H9 (cell line): Measurements from ENCODE around the gene PRRX1. TPM values are rescaled to one million over a fixed set of nuclear protein-coding genes. Genes with fewer than 3 reads are reported as not detected.

Experiments used
- DNase-seq: peaks from one replicate; pipeline ENCODE4 v3.0.0-alpha.2; 2017
- H2AFZ ChIP-seq: one replicate; pipeline ENCODE4 v1.6.1; 2013; ENCODE audit warnings: mild to moderate bottlenecking, low read length, control low read depth, moderate library complexity
- H2AK5ac ChIP-seq: 2 replicates; pipeline ENCODE4 v1.6.1; 2013; ENCODE audit warnings: low read length, control low read depth, mixed read lengths; ENCODE audit not compliant: insufficient read length
- H2BK120ac ChIP-seq: one replicate; pipeline ENCODE4 v1.6.1; 2013; ENCODE audit warnings: low read depth, mild to moderate bottlenecking, low read length, control low read depth, inconsistent platforms; ENCODE audit not compliant: poor library complexity, severe bottlenecking
- H2BK12ac ChIP-seq: 2 replicates; pipeline ENCODE4 v1.6.1; 2013; ENCODE audit warnings: low read length, control low read depth, mixed read lengths, low read depth; ENCODE audit not compliant: insufficient read length
- H2BK15ac ChIP-seq: 2 replicates; pipeline ENCODE4 v1.6.1; 2013; ENCODE audit warnings: low read depth, low read length, control low read depth
- H2BK20ac ChIP-seq: one replicate; pipeline ENCODE4 v1.6.1; 2013; ENCODE audit warnings: low read depth, mild to moderate bottlenecking, low read length, control low read depth, inconsistent platforms; ENCODE audit not compliant: poor library complexity, severe bottlenecking
- H2BK5ac ChIP-seq: 2 replicates; pipeline ENCODE4 v1.6.1; 2013; ENCODE audit warnings: low read length, control low read depth, mixed read lengths; ENCODE audit not compliant: insufficient read length
- H3K14ac ChIP-seq: 2 replicates; pipeline ENCODE4 v1.6.1; 2013; ENCODE audit warnings: low read length, control low read depth; ENCODE audit not compliant: insufficient read depth
- H3K18ac ChIP-seq: 2 replicates; pipeline ENCODE4 v1.6.1; 2013; ENCODE audit warnings: low read depth, mild to moderate bottlenecking, mixed read lengths, low read length, control low read depth; ENCODE audit not compliant: insufficient read length
- H3K23ac ChIP-seq: 2 replicates; pipeline ENCODE4 v1.6.1; 2013; ENCODE audit warnings: low read length, control low read depth, mixed read lengths, low read depth; ENCODE audit not compliant: insufficient read length
- H3K23me2 ChIP-seq: 2 replicates; pipeline ENCODE4 v1.6.1; 2013; ENCODE audit warnings: low read depth, mild to moderate bottlenecking, mixed read lengths, low read length, control low read depth; ENCODE audit not compliant: insufficient read length, poor library complexity, severe bottlenecking
- H3K27ac ChIP-seq: 2 replicates; pipeline ENCODE4 v1.5.1; 2013; ENCODE audit warnings: low read length, control low read depth, mixed read lengths, low read depth; ENCODE audit not compliant: insufficient read length
- H3K27me3 ChIP-seq: 2 replicates; pipeline ENCODE4 v1.6.1; 2013; ENCODE audit warnings: low read length, control low read depth, inconsistent platforms; ENCODE audit not compliant: insufficient read depth
- H3K4ac ChIP-seq: 2 replicates; pipeline ENCODE4 v1.6.1; 2013; ENCODE audit warnings: low read depth, mild to moderate bottlenecking, control low read depth, inconsistent platforms, low read length, moderate library complexity
- H3K4me1 ChIP-seq: 2 replicates; pipeline ENCODE4 v1.6.1; 2013; ENCODE audit warnings: low read length, control low read depth, inconsistent platforms; ENCODE audit not compliant: insufficient read depth
- H3K4me2 ChIP-seq: 2 replicates; pipeline ENCODE4 v1.6.1; 2013; ENCODE audit warnings: low read length, control low read depth, mixed read lengths; ENCODE audit not compliant: insufficient read length, insufficient read depth
- H3K56ac ChIP-seq: 2 replicates; pipeline ENCODE4 v1.6.1; 2013; ENCODE audit warnings: low read depth, mild to moderate bottlenecking, mixed read lengths, low read length, control low read depth; ENCODE audit not compliant: insufficient read length
- H3K79me1 ChIP-seq: 2 replicates; pipeline ENCODE4 v1.6.1; 2013; ENCODE audit warnings: low read depth, mild to moderate bottlenecking, moderate library complexity, low read length, control low read depth, inconsistent platforms; ENCODE audit not compliant: insufficient read depth, poor library complexity, severe bottlenecking
- H3K79me2 ChIP-seq: 2 replicates; pipeline ENCODE4 v1.6.1; 2013; ENCODE audit warnings: low read length, control low read depth, inconsistent platforms; ENCODE audit not compliant: insufficient read depth
- H3K9ac ChIP-seq: 2 replicates; pipeline ENCODE4 v1.6.1; 2013; ENCODE audit warnings: low read length, control low read depth, mixed read lengths; ENCODE audit not compliant: insufficient read length; ENCODE audit errors: extremely low read depth
- H3K9me3 ChIP-seq: one replicate; pipeline ENCODE4 v1.6.1; 2013; ENCODE audit warnings: low read depth, low read length, inconsistent platforms; ENCODE audit not compliant: control insufficient read depth
- H3T11ph ChIP-seq: one replicate; pipeline ENCODE4 v1.6.1; 2013; ENCODE audit warnings: mild to moderate bottlenecking, low read length, control low read depth, inconsistent platforms
- H4K20me1 ChIP-seq: one replicate; pipeline ENCODE4 v1.6.1; 2013; ENCODE audit not compliant: control insufficient read depth, insufficient read length, insufficient read depth
- H4K5ac ChIP-seq: 2 replicates; pipeline ENCODE4 v1.6.1; 2013; ENCODE audit warnings: low read depth, mild to moderate bottlenecking, mixed read lengths, low read length, control low read depth; ENCODE audit not compliant: insufficient read length
- H4K8ac ChIP-seq: replicated peaks from 2 replicates; pipeline ENCODE4 v1.6.1; 2013; ENCODE audit warnings: low read length, control low read depth, mixed read lengths, low read depth; ENCODE audit not compliant: insufficient read length
- H4K91ac ChIP-seq: 2 replicates; pipeline ENCODE4 v1.6.1; 2013; ENCODE audit warnings: low read depth, mild to moderate bottlenecking, moderate library complexity, mixed read lengths, low read length, control low read depth; ENCODE audit not compliant: insufficient read length
- H3K27ac Mint-ChIP-seq, 3 experiments: 2 replicates in 2 of 3; 3 replicates in 1 of 3; pipeline ENCODE4 v1.8.0; 2020 to 2021; ENCODE audit warnings: mixed read lengths in 3 of 3, mild to moderate bottlenecking in 1 of 3, moderate library complexity in 1 of 3
- H3K27me3 Mint-ChIP-seq: 2 replicates; pipeline ENCODE4 v1.8.0; 2021; ENCODE audit warnings: low read depth, mild to moderate bottlenecking, moderate library complexity, mixed read lengths
- H3K36me3 Mint-ChIP-seq, 3 experiments: 2 replicates in 2 of 3; 3 replicates in 1 of 3; pipeline ENCODE4 v1.8.0; 2020 to 2021; ENCODE audit warnings: low read depth in 3 of 3, mixed read lengths in 3 of 3; ENCODE audit not compliant: insufficient read depth in 1 of 3
- H3K4me1 Mint-ChIP-seq, 2 experiments: 2 replicates each; pipeline ENCODE4 v1.8.0; 2020; ENCODE audit warnings: mixed read lengths in 2 of 2
- H3K4me3 Mint-ChIP-seq, 2 experiments: 2 replicates in 1 of 2; 3 replicates in 1 of 2; pipeline ENCODE4 v1.8.0; 2020 to 2021; ENCODE audit warnings: mild to moderate bottlenecking in 2 of 2, mixed read lengths in 2 of 2, moderate library complexity in 1 of 2
- H3K9me3 Mint-ChIP-seq, 2 experiments: 2 replicates in 1 of 2; 3 replicates in 1 of 2; pipeline ENCODE4 v1.8.0; 2020; ENCODE audit warnings: mild to moderate bottlenecking in 2 of 2, mixed read lengths in 2 of 2, moderate library complexity in 1 of 2
- WGBS: extraction: QIAGEN DNeasy Blood & Tissue Kit; methylation state at CpG from one replicate; pipeline ENCODE4 v1.1.7; 2013; ENCODE audit warnings: missing lambda C conversion rate, low lambda C conversion rate, mixed read lengths; ENCODE audit not compliant: insufficient read length; ENCODE audit errors: extremely low coverage; 5-methylcytosine and 5-hydroxymethylcytosine counted together
- total RNA-seq: library from RNA; stranded (reverse); gene quantifications from 2 replicates; pipeline ENCODE4 v1.2.1, GENCODE V29; 2021
- TF ChIP-seq, protein P1 (sequence below): fragments of 200-600 bp; sonication (generic); conservative IDR thresholded peaks from 3 replicates; pipeline ENCODE4 v1.8.0; 2021; ENCODE audit warnings: antibody characterized with exemption, mild to moderate bottlenecking

PRRX1 gene
- total RNA-seq, 1 experiment from 2014 or later: not detected

DNA sequence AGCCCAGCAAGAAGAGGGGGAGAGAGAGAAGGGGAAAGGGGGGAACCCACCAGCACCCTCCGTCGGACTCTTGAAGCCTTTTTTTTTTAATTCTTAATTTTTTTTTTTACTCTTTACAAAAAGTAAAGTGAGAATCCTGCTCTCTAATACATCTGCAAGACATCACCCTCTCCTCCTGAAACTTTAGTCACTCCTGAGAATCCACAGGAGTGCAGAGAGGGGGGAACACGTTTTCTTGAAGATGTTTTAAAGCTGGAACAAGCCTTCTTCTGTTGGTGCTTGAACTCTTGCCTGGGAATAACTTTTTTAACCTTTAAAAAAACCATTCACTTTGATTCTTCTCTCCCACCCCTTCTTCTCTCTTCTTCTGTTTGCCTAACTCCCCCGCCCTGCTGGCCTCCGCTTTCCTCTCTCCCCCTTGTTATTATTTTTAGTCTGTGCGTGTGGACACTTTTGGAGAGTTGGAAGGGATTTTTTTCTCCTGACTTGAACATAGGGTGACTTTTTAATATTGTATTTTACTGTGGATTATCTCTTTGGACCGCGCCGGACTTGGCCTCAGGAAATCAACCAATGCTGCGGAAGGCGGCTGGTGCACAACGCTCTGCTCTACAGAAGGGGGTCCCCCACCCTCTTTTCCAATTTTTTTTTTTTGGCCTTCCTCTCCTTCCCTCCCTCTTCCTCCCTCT is 383 bp upstream of the PRRX1 start:
- H3K4ac ChIP-seq: no peak overlapping the region
- peaks cover 59 to 62% of the 10 kb centered on the region in 2 experiments for H3K4me1 Mint-ChIP-seq
- H3K27ac ChIP-seq: no peak overlapping the region
- no peak overlapping the region for H4K91ac ChIP-seq
- H3K27me3 ChIP-seq: peaks cover 92% of the 10 kb centered on the region
- no peak overlapping the region for H2BK20ac ChIP-seq
- H3K27me3 Mint-ChIP-seq: peaks cover 100% of the 10 kb centered on the region
- H3K9me3 ChIP-seq: no peaks in the 10 kb centered on the region
- H3K79me2 ChIP-seq: no peaks in the 10 kb centered on the region
- no peak overlapping the region for H2AK5ac ChIP-seq
- H3K23ac ChIP-seq: no peak overlapping the region
- peaks cover 36% of the 10 kb centered on the region for H3K23me2 ChIP-seq
- H2BK12ac ChIP-seq: no peak overlapping the region
- DNase-seq: no peak
- H3K4me3 Mint-ChIP-seq: peak overlapping the region; percentile 58 to 86
- TF ChIP-seq, protein P1, sequence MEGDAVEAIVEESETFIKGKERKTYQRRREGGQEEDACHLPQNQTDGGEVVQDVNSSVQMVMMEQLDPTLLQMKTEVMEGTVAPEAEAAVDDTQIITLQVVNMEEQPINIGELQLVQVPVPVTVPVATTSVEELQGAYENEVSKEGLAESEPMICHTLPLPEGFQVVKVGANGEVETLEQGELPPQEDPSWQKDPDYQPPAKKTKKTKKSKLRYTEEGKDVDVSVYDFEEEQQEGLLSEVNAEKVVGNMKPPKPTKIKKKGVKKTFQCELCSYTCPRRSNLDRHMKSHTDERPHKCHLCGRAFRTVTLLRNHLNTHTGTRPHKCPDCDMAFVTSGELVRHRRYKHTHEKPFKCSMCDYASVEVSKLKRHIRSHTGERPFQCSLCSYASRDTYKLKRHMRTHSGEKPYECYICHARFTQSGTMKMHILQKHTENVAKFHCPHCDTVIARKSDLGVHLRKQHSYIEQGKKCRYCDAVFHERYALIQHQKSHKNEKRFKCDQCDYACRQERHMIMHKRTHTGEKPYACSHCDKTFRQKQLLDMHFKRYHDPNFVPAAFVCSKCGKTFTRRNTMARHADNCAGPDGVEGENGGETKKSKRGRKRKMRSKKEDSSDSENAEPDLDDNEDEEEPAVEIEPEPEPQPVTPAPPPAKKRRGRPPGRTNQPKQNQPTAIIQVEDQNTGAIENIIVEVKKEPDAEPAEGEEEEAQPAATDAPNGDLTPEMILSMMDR: no peak
- H3K14ac ChIP-seq: no peak overlapping the region
- no peak overlapping the region for H4K8ac ChIP-seq
- H2BK15ac ChIP-seq: no peak overlapping the region
- H3K9me3 Mint-ChIP-seq: peaks cover 2 to 4% of the 10 kb centered on the region in 2 experiments; a peak in 3 of 5 replicates
- H2BK120ac ChIP-seq: no peak overlapping the region
- peak overlapping the region; percentile 96 for H3K4me2 ChIP-seq
- H3K56ac ChIP-seq: no peak overlapping the region
- H3K79me1 ChIP-seq: no peaks in the 10 kb centered on the region
- no peak overlapping the region for H2BK5ac ChIP-seq
- H3K4me1 ChIP-seq: peaks cover 2% of the 10 kb centered on the region; the same call in 1 of the 2 replicates
- H3K36me3 Mint-ChIP-seq: peaks cover 0 to 2% (median 0%) of the 10 kb centered on the region in 3 experiments; a peak in 2 of 7 replicates
- WGBS: no CpG with 5 or more reads among the region's 12 CpGs
- no peak overlapping the region for H3K27ac Mint-ChIP-seq
- H3K18ac ChIP-seq: no peak overlapping the region
- no peak overlapping the region for H3K9ac ChIP-seq
- no peaks in the 10 kb centered on the region for H4K20me1 ChIP-seq
- H2AFZ ChIP-seq: no peak overlapping the region
- H4K5ac ChIP-seq: no peak overlapping the region
- no peak overlapping the region for H3T11ph ChIP-seq
